GM19468 (cell line): ENCODE data around the gene ZNF148.

ENCODE experiments used
- ATAC-seq: cut with Tn5 transposase; IDR thresholded peaks from one replicate; pipeline ENCODE4 v1.9.1; 2021; ENCODE audit warnings: mild to moderate bottlenecking, moderate library complexity, moderate number of reproducible peaks; ENCODE audit not compliant: unreplicated experiment; ENCODE audit errors: extremely low read depth

Gene ZNF148

DNA sequence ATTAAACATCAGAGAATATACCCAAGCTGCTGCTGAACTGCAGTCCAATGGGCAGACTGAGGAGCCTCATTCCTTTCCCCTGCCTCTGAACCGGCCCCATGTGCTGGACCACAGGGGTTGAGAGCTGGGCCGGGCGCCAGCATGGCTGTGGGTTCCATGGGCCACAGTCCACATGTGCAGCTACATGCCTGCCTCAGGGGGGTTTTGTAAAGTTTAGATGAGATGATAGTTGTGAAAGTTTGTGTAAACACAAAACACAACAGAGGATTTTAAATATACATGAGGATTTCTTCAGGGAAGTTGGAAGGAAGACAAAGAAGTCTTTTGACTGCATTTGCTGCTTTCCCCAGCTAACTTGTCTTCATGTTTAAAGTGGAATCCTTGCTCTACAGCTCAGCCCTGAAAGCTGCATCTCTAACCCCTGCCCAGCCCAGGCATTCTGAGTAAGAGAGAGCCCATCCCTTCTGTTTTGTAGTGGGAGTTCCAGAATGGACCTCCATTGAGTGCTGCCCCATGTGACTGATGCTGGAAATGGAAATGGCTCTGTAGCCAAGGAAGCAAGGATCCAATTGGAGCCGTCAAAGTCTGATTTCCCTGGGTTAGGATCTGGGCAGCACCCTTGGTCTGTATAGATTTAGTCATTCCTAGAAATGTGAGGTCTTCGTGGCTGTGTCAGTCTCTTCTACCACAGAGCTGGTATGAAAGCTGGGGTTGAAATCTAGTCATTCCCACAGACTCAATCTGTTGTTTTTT is 180.1 kb downstream of the ZNF148 start:
- ATAC-seq = no peak

DNA sequence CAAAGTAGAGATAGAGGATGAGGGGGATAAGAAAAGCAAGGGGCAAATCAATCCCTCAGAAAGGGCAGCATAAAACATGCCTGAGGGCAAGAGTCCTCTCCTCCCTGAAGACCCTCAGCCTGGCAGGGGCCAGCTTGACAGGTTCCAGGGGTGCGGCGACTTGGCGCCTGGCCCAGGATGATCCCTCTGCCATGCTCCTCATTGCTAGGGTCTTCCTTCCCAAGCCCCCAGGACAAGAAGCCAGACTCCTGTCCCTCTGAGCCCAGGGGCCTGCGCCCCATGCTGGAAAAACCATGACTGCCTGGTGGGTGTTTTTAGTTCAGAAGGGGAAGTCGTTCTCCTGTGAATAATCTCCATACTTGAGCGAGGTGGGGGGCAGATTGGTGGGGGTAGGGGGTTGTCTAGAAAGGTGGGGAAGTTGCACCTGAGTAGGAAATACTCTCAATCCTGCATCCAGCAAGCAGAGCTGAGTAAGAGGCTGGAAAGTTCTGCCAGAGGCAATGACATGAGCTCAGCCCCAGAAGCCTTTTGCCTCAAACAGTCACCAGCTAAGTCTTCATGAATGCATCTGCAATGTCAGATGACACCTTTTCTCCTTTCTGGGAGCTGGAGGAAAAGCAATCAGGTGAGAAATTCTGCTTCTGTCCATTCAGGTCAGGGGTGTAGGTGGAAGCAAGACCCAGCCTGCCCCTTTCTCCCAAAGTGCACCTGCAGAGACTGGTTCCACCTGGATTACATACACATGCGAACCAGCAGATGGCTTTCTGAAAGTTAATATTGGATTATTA is 180.9 kb downstream of the ZNF148 start:
- no peak for ATAC-seq

DNA sequence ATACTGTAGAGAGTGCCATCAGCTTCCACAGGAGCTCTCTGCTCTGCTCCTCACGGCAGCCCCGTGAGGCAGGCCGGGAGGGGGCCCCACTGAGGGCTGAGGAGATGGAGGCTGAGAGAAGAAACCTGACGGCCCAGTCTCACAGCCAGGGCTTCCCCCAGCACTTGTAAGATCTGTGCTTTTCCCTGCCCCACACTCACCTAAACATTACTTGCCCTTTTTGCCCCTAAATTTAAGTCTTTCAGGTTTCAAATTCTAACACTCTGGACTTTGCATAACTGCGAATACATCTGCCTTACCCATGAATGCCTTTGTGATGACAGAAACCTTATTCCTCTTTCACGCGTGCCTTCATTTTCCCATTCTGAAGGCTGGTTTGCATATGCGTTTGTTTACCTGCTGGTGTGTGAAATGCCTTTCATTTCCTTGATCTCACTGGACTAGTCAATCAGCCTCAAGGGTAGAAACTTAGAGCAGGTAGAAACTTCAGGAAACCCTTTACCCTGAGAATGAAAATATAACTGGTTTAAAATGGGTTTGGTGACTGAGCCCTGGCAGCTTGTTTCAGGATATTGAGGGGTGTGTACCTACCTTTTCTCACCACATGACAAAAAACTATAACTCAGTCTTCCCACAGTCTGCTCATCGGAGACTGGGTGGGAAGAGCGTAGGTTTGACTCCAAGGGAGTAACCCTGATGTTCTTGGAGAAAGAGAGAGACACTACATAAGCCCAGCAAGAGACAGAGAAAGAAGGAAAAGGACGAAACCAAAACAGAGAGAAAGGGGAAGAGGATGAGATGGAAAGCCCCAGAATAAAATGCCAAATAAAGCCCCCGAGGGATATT is 182.7 kb downstream of the ZNF148 start:
- no peak for ATAC-seq

DNA sequence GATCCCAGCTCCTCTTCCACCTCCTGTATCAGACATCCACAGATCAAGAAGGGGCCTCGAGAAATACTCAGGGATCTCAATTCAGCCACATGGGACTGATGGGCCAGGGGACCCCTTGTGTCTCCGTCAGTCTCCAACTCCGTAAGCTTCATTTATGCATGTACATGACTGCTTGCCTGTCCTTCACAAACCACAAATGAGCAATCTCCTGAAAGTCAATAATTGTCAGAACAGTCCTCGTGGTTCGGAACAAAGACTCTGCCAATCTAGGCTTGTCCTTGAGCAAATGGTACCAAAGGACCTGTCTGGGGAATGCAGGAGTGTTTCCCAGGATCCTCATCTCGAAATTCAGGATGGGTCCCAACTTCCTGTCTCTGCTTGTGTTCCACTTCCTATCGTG is 183.4 kb downstream of the ZNF148 start:
- ATAC-seq = no peak

DNA sequence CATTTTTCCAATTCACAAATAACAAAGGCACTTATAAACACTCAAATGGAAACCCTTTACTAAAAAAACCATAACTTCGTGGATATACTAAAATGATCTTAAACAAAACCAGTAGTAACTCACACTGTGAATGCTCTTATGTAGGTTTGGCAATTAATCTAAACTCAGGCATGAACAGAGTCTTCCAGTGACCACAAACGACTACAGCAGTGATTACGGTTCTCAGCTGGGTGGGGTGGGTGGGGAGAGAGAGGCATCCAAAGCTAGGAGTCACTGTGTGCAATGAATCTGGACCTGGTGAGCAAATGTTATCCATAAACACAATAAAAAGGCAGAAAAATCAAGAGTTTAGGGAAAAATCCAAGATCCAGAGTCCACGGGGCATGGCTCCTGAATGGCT is 183.9 kb downstream of the ZNF148 start:
- ATAC-seq = no peak

DNA sequence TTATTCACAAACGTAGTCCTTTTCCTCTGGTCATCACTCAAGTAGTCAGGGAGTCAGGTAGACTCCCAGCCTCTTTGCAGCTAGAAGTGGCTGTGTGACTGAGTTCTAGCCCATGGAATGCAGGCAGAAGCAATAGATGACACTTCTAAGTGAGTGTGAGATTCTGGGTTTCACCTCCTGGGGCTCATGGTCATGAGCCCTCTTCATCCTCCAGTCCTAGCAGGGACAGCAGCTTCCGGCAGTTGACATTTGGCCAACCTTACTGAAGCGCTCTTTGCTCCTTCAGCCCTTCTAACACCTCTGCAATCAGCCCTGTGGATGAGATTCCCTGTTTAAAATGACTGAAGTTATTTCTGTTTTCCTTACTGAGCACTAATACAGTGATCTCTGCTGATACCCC is 184.3 kb downstream of the ZNF148 start:
- ATAC-seq = no peak

DNA sequence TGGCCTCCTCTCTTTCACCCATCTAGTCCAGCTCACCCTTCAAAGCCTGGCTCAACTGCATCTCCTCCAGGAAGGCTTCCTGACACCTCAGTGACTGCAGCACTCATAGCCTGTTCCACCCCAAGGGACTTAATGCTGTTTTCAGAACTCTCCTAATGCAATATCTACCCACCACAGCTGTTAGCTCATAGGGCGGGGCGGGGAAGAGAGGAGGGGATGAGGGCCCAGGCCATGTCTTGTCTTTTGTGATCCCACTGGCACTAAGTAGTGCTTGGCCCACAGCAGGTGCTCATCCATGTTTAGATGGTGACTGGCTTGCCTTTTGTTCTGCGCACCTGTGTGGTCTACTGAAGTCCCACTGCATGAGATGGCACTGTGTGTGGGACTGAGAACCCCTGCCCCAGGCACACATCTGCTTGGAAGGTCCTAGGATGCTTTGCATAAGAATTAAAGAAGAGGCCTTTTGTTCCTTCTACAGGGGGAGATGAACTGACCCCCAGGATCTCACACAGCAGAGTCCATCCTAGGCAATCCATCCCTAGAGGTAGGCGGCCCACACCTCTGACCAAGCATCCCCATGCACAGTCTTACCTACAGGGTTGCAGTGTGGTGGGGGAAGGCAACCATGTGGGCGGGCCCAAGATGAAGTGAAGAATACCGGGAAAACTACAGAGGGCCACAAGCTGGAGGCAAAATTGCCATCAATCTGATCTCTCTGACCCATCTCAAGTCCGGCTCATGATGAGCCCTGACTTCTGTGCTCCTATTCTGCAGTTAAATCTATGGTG is 185.6 kb downstream of the ZNF148 start:
- no peak for ATAC-seq

DNA sequence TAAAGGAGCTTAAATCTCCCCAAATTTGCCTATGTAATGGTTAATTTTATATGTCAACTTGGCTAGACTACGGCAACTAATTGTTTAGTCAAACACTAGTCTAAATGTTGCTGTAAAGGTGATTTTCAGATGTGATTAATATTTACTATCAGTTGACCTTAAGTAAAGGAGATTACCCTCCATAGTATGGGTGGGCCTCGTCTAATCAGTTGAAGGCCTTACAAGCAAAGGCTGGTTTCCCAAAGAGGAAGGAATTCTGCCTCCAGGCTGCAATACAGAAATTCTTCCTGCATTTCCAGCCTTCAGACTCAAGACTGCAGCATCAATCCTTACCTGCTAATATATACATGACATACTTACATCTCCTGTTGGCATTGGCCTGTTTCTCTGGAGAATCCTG is 186.2 kb downstream of the ZNF148 start:
- no peak for ATAC-seq

DNA sequence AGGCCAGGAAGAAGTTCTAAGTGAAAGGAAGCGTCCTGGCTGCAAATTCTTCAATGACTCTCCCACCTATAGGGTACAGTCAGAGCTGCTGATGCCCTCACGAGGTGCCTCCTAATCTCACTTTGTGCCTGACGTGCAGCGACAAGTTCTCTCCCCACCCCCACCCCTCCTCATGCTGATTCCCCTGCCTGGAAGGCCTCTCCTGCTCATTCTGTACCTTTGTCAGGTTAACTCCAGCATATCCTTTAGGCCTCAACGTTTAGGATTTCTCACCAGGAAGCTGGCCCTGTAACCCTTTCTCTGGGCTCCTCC is 187.6 kb downstream of the ZNF148 start:
- ATAC-seq = no peak

DNA sequence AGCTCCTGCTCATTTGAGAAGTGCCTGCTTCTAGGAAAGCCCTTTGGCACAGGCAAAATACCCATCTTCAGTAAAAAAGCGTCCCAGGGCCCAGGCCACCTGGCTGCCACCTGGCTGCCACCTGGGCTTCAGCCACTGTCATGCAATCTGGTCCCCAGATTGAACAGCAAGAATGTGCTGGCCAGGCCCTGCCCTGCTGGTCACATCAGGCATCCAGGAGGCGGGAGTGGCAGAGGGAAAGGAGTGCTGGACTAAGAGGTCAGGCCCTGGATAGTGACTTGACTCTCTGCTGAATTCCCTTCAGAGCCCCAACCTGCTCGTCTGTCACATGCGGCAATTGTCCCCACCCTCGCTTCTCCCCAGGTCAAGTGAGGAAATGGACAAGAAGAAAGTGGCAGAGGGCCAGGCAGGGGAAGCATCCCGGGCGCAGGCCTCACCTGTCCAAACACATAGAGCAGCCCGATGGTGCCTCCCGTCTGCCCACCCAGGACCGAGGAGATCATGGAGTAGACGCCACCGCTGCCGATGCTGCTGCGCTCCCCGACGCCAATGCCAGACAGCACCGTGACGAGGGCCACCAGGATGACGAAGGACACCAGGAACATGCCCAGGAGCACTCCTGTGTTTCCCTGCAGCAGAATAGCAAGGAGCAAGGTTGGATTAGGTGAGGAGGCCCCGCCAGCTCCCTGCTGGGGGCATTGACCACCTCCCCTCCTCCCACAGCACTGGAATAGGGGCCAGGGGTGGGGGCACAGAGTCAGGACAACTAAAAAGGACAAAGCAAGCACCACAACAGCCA is 188.1 kb downstream of the ZNF148 start:
- ATAC-seq = no peak

DNA sequence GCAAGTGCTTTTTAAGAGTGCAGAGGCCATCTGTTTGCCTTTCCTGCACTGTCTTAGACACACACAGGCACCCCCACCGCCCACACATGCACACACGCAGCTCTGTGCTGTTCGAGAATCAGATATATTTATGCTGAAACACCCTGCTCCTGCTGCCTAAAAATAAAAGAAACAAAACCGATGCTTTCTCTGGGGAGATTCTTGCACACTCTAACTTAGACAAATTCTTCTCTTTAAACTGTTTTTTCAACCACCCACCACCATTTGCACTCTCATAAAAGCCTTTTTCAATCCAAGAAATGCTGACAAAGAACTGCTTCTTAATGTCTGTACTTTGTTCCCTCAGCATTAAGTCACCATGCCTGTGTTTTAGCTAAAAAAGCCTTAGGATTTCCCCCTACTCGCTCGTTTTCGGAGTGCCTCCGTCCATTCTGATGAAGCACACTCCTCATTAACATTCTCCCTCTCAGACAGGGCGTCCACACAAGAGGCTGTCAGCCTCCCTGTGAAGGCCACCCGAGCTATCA is 188.8 kb downstream of the ZNF148 start:
- no peak for ATAC-seq

DNA sequence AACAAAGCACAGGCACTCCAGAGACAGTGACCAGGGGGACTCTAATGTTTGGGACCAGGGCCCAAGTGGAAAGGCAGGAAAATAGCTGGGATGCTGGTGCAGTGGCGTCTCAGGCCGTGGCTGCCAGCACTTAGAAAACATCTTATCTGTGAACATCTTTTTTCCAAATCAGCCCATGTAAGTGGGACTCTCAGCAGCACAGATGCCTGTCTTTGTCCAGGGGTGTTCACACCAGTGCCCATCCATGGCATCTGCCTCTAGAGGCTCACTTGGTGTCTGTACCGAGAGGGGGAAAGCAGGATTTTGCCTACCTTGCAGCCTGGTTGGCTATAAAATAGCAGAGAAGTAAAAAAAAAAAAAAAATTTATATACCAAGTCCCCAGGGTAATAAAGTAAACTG is 189.3 kb downstream of the ZNF148 start:
- no peak for ATAC-seq

DNA sequence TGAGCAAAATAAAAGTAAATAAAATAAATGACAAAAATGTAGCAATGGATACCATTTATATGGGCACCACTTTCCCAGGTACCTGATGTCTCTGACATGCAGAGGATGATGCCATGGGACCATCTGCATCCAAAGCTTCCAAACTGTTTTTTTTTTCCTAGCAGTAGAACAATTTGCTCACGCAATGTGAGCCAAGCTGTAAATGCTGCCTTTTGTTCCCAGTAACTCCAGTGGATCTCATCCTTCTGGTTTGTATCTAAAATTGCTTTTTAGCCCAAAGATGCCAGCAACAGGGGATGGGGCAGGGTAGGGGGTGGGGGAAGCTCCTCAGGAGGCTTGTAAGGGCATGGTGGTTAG is 195.3 kb downstream of the ZNF148 start:
- ATAC-seq = no peak

DNA sequence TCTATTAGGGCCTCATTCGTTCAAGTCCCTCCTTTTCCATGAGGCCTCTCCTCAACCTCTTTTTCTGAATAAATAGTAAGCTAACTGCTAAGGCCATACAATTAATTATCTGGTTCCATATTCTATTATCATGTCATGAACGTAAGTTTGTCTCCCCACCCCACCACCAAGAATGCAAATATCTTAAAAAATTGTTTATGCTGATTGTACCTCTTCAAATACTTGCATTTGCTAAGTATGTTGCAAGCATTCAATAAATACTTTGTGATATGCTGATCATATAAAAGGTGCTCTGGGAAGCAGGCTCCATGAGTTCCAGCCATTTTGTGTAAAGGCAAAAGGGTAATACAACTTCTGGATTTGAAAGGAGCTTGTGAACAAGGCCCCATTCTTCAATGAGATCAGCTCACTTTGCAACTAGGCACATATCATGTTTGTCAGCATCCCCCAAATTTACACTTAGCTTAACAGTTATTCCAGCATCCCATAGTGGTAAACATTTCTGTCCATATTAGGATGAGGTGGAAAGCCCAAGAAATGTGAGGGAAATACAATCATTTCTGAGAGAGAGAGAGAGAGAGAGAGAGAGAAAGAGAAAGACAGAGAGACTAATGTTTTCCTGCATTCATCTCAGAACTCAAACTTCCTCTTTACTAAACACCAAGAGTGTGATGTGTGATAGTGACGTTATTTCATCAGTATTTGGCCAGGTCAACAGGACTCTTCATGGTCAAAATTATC is 195.8 kb downstream of the ZNF148 start:
- ATAC-seq = no peak

DNA sequence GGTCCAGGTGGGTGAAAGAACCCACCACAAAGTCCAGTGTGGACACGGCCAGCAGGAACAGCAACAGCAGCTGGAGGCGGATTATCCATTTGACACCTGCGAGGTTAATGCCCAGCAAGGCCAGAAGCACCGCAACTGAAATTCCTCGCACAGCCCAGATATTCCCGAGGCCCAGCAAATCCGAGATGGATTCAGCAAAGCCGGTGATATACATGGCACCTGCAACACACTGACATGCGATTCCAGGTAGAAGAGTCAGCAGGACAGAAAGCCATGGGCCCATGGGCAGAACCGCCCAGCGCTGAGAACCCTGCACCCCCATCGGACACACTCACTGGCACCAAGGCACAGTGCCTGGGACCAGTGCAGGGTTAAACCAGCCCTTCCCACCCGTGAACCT is 197.4 kb downstream of the ZNF148 start:
- no peak for ATAC-seq
